IPS-18c (cell line): Measurements from ENCODE around the gene NUMA1.

Experiments used
- H3K4me3 ChIP-seq: 2 replicates; pipeline ENCODE4 v1.7.0; 2013; ENCODE audit warnings: low read depth, mild to moderate bottlenecking, low read length, moderate library complexity; ENCODE audit not compliant: insufficient read depth
- H3K9me3 ChIP-seq: one replicate; pipeline ENCODE4 v1.6.1; 2013; ENCODE audit warnings: mild to moderate bottlenecking, low read length, moderate library complexity; ENCODE audit not compliant: control insufficient read depth, insufficient read depth

NUMA1 gene

GRCh38 chr11:72111300-72112142 lies 31.2 kb upstream of the NUMA1 start:
- Histone ChIP-seq H3K9me3 (no peaks in the 10 kb centered on the region), H3K4me3 (peak overlapping the region; percentile 86)

- Histone ChIP-seq H3K9me3 (no peaks in the 10 kb centered on the region), H3K4me3 (no peak within 1 kb of the TSS)
These were observed 25.5 kb upstream of the NUMA1 start, which contains the start of gene TOMT for GRCh38 chr11:72105888-72106287. TSS of gene TOMT (plus strand) at chr11:72105924. CDS start at chr11:72105952, 28 bp downstream.

GRCh38 chr11:72103754-72104167 lies 23.4 kb upstream of the NUMA1 start:
- Histone ChIP-seq H3K9me3 (no peaks in the 10 kb centered on the region), H3K4me3 (peak overlapping the region; percentile 29; the same call in 1 of the 2 replicates)

GRCh38 chr11:72102946-72103753 lies 22.8 kb upstream of the NUMA1 start, which contains the start of gene LAMTOR1:
TSS of gene LAMTOR1 (minus strand) at chr11:72103297. CDS start at chr11:72103224, 73 bp downstream.
- Histone ChIP-seq H3K4me3 (peak within 1 kb of the TSS; percentile 94), H3K9me3 (no peaks in the 10 kb centered on the region)

GRCh38 chr11:72102631-72102945 lies 22.2 kb upstream of the NUMA1 start:
- H3K9me3 ChIP-seq: no peaks in the 10 kb centered on the region
- H3K4me3 ChIP-seq: peak overlapping the region; percentile 94

GRCh38 chr11:72102162-72102561 lies 21.8 kb upstream of the NUMA1 start:
- Histone ChIP-seq H3K4me3 (peak overlapping the region; percentile 94), H3K9me3 (no peaks in the 10 kb centered on the region)

GRCh38 chr11:72100462-72100861 lies 20.1 kb upstream of the NUMA1 start:
- Histone ChIP-seq H3K4me3 (no peak overlapping the region), H3K9me3 (no peaks in the 10 kb centered on the region)

- Histone ChIP-seq H3K4me3 (no peak overlapping the region), H3K9me3 (no peaks in the 10 kb centered on the region)
These were observed 19.7 kb upstream of the NUMA1 start for GRCh38 chr11:72100009-72100408.

GRCh38 chr11:72098741-72099140 lies 18.4 kb upstream of the NUMA1 start:
- H3K9me3 ChIP-seq: no peaks in the 10 kb centered on the region
- no peak overlapping the region for H3K4me3 ChIP-seq

GRCh38 chr11:72091292-72091691 lies 10.9 kb upstream of the NUMA1 start:
- Histone ChIP-seq H3K9me3 (no peaks in the 10 kb centered on the region), H3K4me3 (no peak overlapping the region)

GRCh38 chr11:72088076-72088808 lies 7.9 kb upstream of the NUMA1 start:
- H3K9me3 ChIP-seq: no peaks in the 10 kb centered on the region
- no peak overlapping the region for H3K4me3 ChIP-seq

- Histone ChIP-seq H3K4me3 (no peak overlapping the region), H3K9me3 (no peaks in the 10 kb centered on the region)
These were observed 5.4 kb upstream of the NUMA1 start for GRCh38 chr11:72085621-72086351.

GRCh38 chr11:72084965-72085364 lies 4.6 kb upstream of the NUMA1 start:
- no peak overlapping the region for H3K4me3 ChIP-seq
- H3K9me3 ChIP-seq: no peaks in the 10 kb centered on the region

GRCh38 chr11:72084076-72084475 lies 3.7 kb upstream of the NUMA1 start:
- no peaks in the 10 kb centered on the region for H3K9me3 ChIP-seq

GRCh38 chr11:72083414-72083813 lies 3.1 kb upstream of the NUMA1 start:
- no peak overlapping the region for H3K4me3 ChIP-seq
- H3K9me3 ChIP-seq: no peaks in the 10 kb centered on the region

More at GRCh38 chr11:72084076-72084475, 3.7 kb upstream of the NUMA1 start:
- no peak overlapping the region for H3K4me3 ChIP-seq

- H3K9me3 ChIP-seq: no peaks in the 10 kb centered on the region
- H3K4me3 ChIP-seq: no peak overlapping the region
These were observed 1.6 kb upstream of the NUMA1 start for GRCh38 chr11:72081821-72082453.
